ENCODE measurements around the gene GUCY2C.

DNA sequence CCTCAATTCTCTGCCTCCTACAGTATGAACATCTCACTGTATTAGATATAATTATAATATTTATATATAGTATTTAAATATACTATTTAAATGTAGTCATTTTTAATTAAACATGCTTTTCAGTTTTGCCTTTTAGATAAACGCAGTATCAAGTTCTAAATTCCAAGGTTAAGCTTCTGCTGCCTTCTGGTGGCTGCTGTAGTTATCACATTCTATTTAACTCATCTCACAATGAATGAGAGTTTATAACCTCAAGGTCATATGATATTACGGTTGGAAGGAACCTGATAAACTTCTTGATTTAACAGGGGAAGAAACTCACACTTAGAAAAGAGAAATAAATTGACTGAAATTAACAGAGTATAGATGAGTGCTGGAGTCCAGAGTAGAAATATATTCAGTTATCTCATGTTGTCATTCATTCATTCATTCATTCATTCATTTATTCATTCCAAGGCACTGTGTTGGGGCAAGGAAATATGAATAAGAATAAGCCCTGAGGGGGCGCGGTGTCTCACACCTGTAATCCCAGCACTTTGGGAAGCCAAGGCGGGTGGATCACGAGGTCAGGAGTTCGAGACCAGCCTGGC is 31.9 kb downstream of the GUCY2C start:
- TF ChIP-seq EZH2 (IDR thresholded peaks at IDR 0.05) = no peak
- no peak for TF ChIP-seq POLR2AphosphoS5 (IDR thresholded peaks at IDR 0.05; ENCODE audit: borderline replicate concordance, low read depth, low read length)
- no peak for TF ChIP-seq FOXP2 (optimal IDR thresholded peaks at IDR 0.05; ENCODE audit: control extremely low read depth, extremely low read length, insufficient read depth)

All from SK-N-MC (cell line).